Esophagus muscularis mucosa (tissue), 4 donors: Measurements from ENCODE around the gene TEKTIP1. TPM values are rescaled to one million over a fixed set of nuclear protein-coding genes. Genes with fewer than 3 reads are reported as not detected.

Experiments
- DNase-seq: peaks from one replicate; pipeline ENCODE4 v3.0.0-alpha.2; 2017; ENCODE audit errors: extremely low spot score
- H3K27ac ChIP-seq, 4 donors: fragments of 200-600 bp; sonication (generic); replicated peaks in 1 of 4; 1 replicate in 3 of 4; 2 replicates in 1 of 4; pipeline ENCODE4 v1.5.1; 2016 to 2019; ENCODE audit warnings: mild to moderate bottlenecking in 1 of 4
- H3K27me3 ChIP-seq, 4 donors: fragments of 200-600 bp; sonication (generic); one replicate each; pipeline versions ENCODE4 v1.5.1 to v1.6.0; 2016 to 2019
- H3K36me3 ChIP-seq, 4 donors: fragments of 200-600 bp; sonication (generic); one replicate each; pipeline ENCODE4 v1.5.1; 2016 to 2019
- H3K4me1 ChIP-seq, 4 donors: fragments of 200-600 bp; sonication (generic); one replicate each; pipeline ENCODE4 v1.5.1; 2016 to 2019
- H3K4me3 ChIP-seq, 4 donors: fragments of 200-600 bp; sonication (generic); 1 replicate in 2 of 4; 2 replicates in 2 of 4; pipeline ENCODE4 v1.5.1; 2016 to 2019; ENCODE audit warnings: mild to moderate bottlenecking in 4 of 4, moderate library complexity in 1 of 4
- H3K9me3 ChIP-seq, 4 donors: fragments of 200-600 bp; sonication (generic); 1 replicate in 3 of 4; 2 replicates in 1 of 4; pipeline ENCODE4 v1.5.1; 2016 to 2019
- CTCF ChIP-seq, 3 experiments: fragments of 200-600 bp in 2 of 3; fragments of 450-650 bp in 1 of 3; sonication (generic) in 2 of 3; IDR thresholded peaks; one replicate each; pipeline ENCODE4 v1.5.1; 2017 to 2019; ENCODE audit warnings: antibody characterized with exemption in 3 of 3, mild to moderate bottlenecking in 2 of 3, moderate library complexity in 1 of 3
- EP300 ChIP-seq: sonication (generic); formaldehyde crosslinking; IDR thresholded peaks from one replicate; pipeline ENCODE4 v1.6.1; 2017; ENCODE audit warnings: antibody characterized with exemption
- POLR2A ChIP-seq: fragments of 450-650 bp; IDR thresholded peaks from one replicate; pipeline ENCODE4 v1.6.1; 2017; ENCODE audit warnings: antibody characterized with exemption, moderate library complexity, mild to moderate bottlenecking, low read depth
- POLR2AphosphoS5 ChIP-seq, 2 donors: sonication (generic); formaldehyde crosslinking; IDR thresholded peaks; one replicate each; pipeline ENCODE4 v1.6.1; 2017; ENCODE audit warnings: antibody characterized with exemption in 2 of 2
- WGBS: methylation state at CpG from one replicate; pipeline ENCODE4 v1.1.5; 2018; 5-methylcytosine and 5-hydroxymethylcytosine counted together
- intact Hi-C: fragments of 100-400 bp; cut with DNase I; formaldehyde crosslinking; loops from one replicate; pipeline ENCODE4 v1.15.1; 2023
- small RNA-seq, 3 donors: library from RNA; depleted of rRNA; stranded (forward); fragments of <200 nt; gene quantifications; one replicate each; pipeline ENCODE3, GENCODE V24; 2016
- total RNA-seq, 4 donors: library from RNA; depleted of rRNA; stranded (reverse); fragments of >200 nt; gene quantifications; one replicate each; pipeline versions ENCODE4 v1.1.0 to v1.2.1, GENCODE V29; 2016

The TEKTIP1 gene
- total RNA-seq, 4 donors from 2014 or later: not detected

- WGBS: 91% methylated on average over 17 of the region's 22 CpGs
- peaks cover 0 to 4% (median 0%) of the 10 kb centered on the region in 4 donors for H3K36me3 ChIP-seq
- no peak overlapping the region for H3K27ac ChIP-seq
- no peak for DNase-seq
- intact Hi-C loops: no loop called here
- TF ChIP-seq EP300 (no peak), CTCF (IDR thresholded peaks at IDR 0.05) (no peak), POLR2AphosphoS5 (IDR thresholded peaks at IDR 0.05) (no peak), POLR2A (no peak)
- H3K9me3 ChIP-seq: no peaks in the 10 kb centered on the region
- H3K4me3 ChIP-seq: no peak overlapping the region
- H3K27me3 ChIP-seq: peaks cover 0 to 15% (median 0%) of the 10 kb centered on the region in 4 donors
- H3K4me1 ChIP-seq: peaks cover 21 to 25% (median 25%) of the 10 kb centered on the region in 4 donors
Measured at GRCh38 chr19:3589949-3590348, 51.0 kb downstream of the TEKTIP1 start.

GRCh38 chr19:3590991-3591659 is 52.2 kb downstream of the TEKTIP1 start:
- Histone ChIP-seq H3K27ac (no peak overlapping the region), H3K36me3 (peaks cover 0 to 14% (median 3%) of the 10 kb centered on the region in 4 donors), H3K9me3 (no peaks in the 10 kb centered on the region), H3K27me3 (peaks cover 0 to 5% (median 0%) of the 10 kb centered on the region in 4 donors), H3K4me1 (peaks cover 13 to 14% (median 13%) of the 10 kb centered on the region in 4 donors), H3K4me3 (no peak overlapping the region)
- intact Hi-C loops: no loop called here
- TF ChIP-seq EP300 (no peak), POLR2AphosphoS5 (IDR thresholded peaks at IDR 0.05) (no peak), CTCF (IDR thresholded peaks at IDR 0.05) (no peak), POLR2A (no peak)
- DNase-seq: no peak
- 88% methylated on average over 3 of the region's 8 CpGs for WGBS

- H3K9me3 ChIP-seq: no peaks in the 10 kb centered on the region
- peaks cover 4 to 7% (median 4%) of the 10 kb centered on the region in 4 donors for H3K4me1 ChIP-seq
- WGBS: 100% methylated on average over 1 of the region's 9 CpGs
- H3K27me3 ChIP-seq: no peaks in the 10 kb centered on the region
- peaks cover 0 to 14% (median 5%) of the 10 kb centered on the region in 4 donors for H3K36me3 ChIP-seq
- DNase-seq: no peak
- no peak overlapping the region for H3K4me3 ChIP-seq
- intact Hi-C loops: no loop called here
- TF ChIP-seq POLR2AphosphoS5 (IDR thresholded peaks at IDR 0.05): no peak
- no peak for TF ChIP-seq CTCF (IDR thresholded peaks at IDR 0.05)
- TF ChIP-seq EP300: no peak
- TF ChIP-seq POLR2A: no peak
- peak overlapping the region in 2 of 4 donors; percentile 10 to 34 for H3K27ac ChIP-seq
Measured at GRCh38 chr19:3591876-3592613, 53.1 kb downstream of the TEKTIP1 start.

GRCh38 chr19:3593156-3593555 is 54.2 kb downstream of the TEKTIP1 start:
- H3K9me3 ChIP-seq: no peaks in the 10 kb centered on the region
- H3K36me3 ChIP-seq: peaks cover 0 to 21% (median 5%) of the 10 kb centered on the region in 4 donors
- TF ChIP-seq POLR2AphosphoS5 (IDR thresholded peaks at IDR 0.05) (no peak), POLR2A (no peak), CTCF (IDR thresholded peaks at IDR 0.05) (no peak), EP300 (no peak)
- no peak for DNase-seq
- H3K4me3 ChIP-seq: no peak overlapping the region
- peak overlapping the region in 1 of 4 donors; percentile 10 for H3K27ac ChIP-seq
- 64% methylated on average over 7 of the region's 11 CpGs for WGBS
- H3K4me1 ChIP-seq: peaks cover 0 to 7% (median 0%) of the 10 kb centered on the region in 4 donors
- no peaks in the 10 kb centered on the region for H3K27me3 ChIP-seq
- intact Hi-C loops: no loop called here

Small RNAs within 50 kb of the gene (small RNA-seq; reads per million reads assigned to genes)
- 0 reads per million in 3 donors for gene AC005786.1
- 0 to 0.17 (median 0) reads per million in 3 donors for gene RF00212

Other genes with a start within 250 kb of the TEKTIP1 start
- gene NFIC, start 172.6 kb upstream of the TEKTIP1 start, total RNA-seq: 100 to 1,000 TPM; 165 to 297 (median 211) TPM
- gene SMIM24, start 58.6 kb upstream of the TEKTIP1 start, total RNA-seq: not detected
- not detected for gene SMIM44, start 55.7 kb upstream of the TEKTIP1 start, total RNA-seq
- 10 to 100 TPM; 19.5 to 37.5 (median 25.8) TPM for gene DOHH, start 38.5 kb upstream of the TEKTIP1 start, total RNA-seq
- 10 to 100 TPM; 15.8 to 41.2 (median 31.4) TPM for gene FZR1, start 32.9 kb upstream of the TEKTIP1 start, total RNA-seq
- 10 to 100 TPM; 28.2 to 87.0 (median 62.4) TPM for gene MFSD12, start 18.4 kb downstream of the TEKTIP1 start, total RNA-seq
- 100 to 1,000 TPM; 136 to 202 (median 161) TPM for gene HMG20B, start 33.8 kb downstream of the TEKTIP1 start, total RNA-seq
- 10 to 100 TPM in 1 of 4 donors, 1 to 10 TPM in 3; 4.1 to 17.5 (median 4.9) TPM for gene GIPC3, start 46.3 kb downstream of the TEKTIP1 start, total RNA-seq
- gene TBXA2R, start 67.7 kb downstream of the TEKTIP1 start, total RNA-seq: 10 to 100 TPM in 1 of 4 donors, 1 to 10 TPM in 3; 4.8 to 17.2 (median 7.7) TPM
- gene CACTIN, start 87.6 kb downstream of the TEKTIP1 start, total RNA-seq: 10 to 100 TPM; 28.7 to 45.0 (median 34.2) TPM
- 100 to 1,000 TPM in 2 of 4 donors, 10 to 100 TPM in 2; 73.2 to 180 (median 99.9) TPM for gene PIP5K1C, start 161.3 kb downstream of the TEKTIP1 start, total RNA-seq
- 1 to 10 TPM in 1 of 4 donors, under 1 TPM in 2, not detected in 1; 0.06 to 4.2 (median 0.17) TPM for gene TJP3, start 169.2 kb downstream of the TEKTIP1 start, total RNA-seq
- gene APBA3, start 222.5 kb downstream of the TEKTIP1 start, total RNA-seq: 10 to 100 TPM; 13.7 to 40.5 (median 24.4) TPM
- gene MRPL54, start 223.5 kb downstream of the TEKTIP1 start, total RNA-seq: 10 to 100 TPM; 45.2 to 84.3 (median 77.4) TPM
- gene RAX2, start 233.1 kb downstream of the TEKTIP1 start, total RNA-seq: not detected
- 1 to 10 TPM in 3 of 4 donors, under 1 TPM in 1; 0.13 to 2.9 (median 1.8) TPM for gene MATK, start 247.2 kb downstream of the TEKTIP1 start, total RNA-seq